NCI-H1105 treated with DMSO at 0.1 percent for 48 hours (cell line): ENCODE data around the gene FXYD6.
"Not testable (repeated sequence)": the region's sequence is repeated elsewhere in the genome, so short reads cannot be mapped to it uniquely, and the experiment has no call there.

Source experiments
- DNase-seq: peaks from one replicate; lab custom pipeline; 2025; lab: John Stamatoyannopoulos, UW

Gene FXYD6

GRCh38 chr11:117876341-117877119, at the start of gene FXYD6:
FXYD6 (minus strand) TSS chr11:117876658; CDS start chr11:117842776, 33,882 bp downstream.
- DNase-seq: peak; percentile 90

GRCh38 chr11:117926166-117926565, 49.7 kb upstream of the FXYD6 start:
- DNase-seq: not testable (repeated sequence)

- peak; percentile 13 for DNase-seq
These were observed 48.9 kb upstream of the FXYD6 start for GRCh38 chr11:117925198-117925925.

GRCh38 chr11:117924631-117925170, 48.2 kb upstream of the FXYD6 start:
- DNase-seq: no peak

- no peak for DNase-seq
These were observed 47.3 kb upstream of the FXYD6 start for GRCh38 chr11:117923773-117924172.

- no peak for DNase-seq
These were observed 46.8 kb upstream of the FXYD6 start for GRCh38 chr11:117923275-117923674.

GRCh38 chr11:117921893-117922292, 45.4 kb upstream of the FXYD6 start:
- no peak for DNase-seq

- DNase-seq: no peak
These were observed 45.0 kb upstream of the FXYD6 start for GRCh38 chr11:117921456-117921855.

- no peak for DNase-seq
These were observed 43.3 kb upstream of the FXYD6 start for GRCh38 chr11:117919781-117920221.

- DNase-seq: no peak
These were observed 42.9 kb upstream of the FXYD6 start for GRCh38 chr11:117919341-117919740.

GRCh38 chr11:117918366-117919255, 42.2 kb upstream of the FXYD6 start:
- DNase-seq: no peak

GRCh38 chr11:117917591-117918151, 41.2 kb upstream of the FXYD6 start:
- DNase-seq: no peak

- no peak for DNase-seq
These were observed 40.5 kb upstream of the FXYD6 start for GRCh38 chr11:117916956-117917355.

- no peak for DNase-seq
These were observed 39.3 kb upstream of the FXYD6 start for GRCh38 chr11:117915672-117916235.

- no peak for DNase-seq
These were observed 38.6 kb upstream of the FXYD6 start for GRCh38 chr11:117914991-117915618.

GRCh38 chr11:117914398-117914761, 37.9 kb upstream of the FXYD6 start:
- no peak for DNase-seq

- no peak for DNase-seq
These were observed 37.4 kb upstream of the FXYD6 start for GRCh38 chr11:117913736-117914397.

GRCh38 chr11:117912497-117912896, 36.0 kb upstream of the FXYD6 start:
- no peak for DNase-seq

- DNase-seq: no peak
These were observed 35.2 kb upstream of the FXYD6 start for GRCh38 chr11:117911694-117912093.

- DNase-seq: no peak
These were observed 34.6 kb upstream of the FXYD6 start for GRCh38 chr11:117910941-117911655.
